OCI-LY3 (cell line): ENCODE results near the gene PUM1.
"Not testable (repeated sequence)": the region's sequence is repeated elsewhere in the genome, so short reads cannot be mapped to it uniquely, and the experiment has no call there.

Experiments used
- H2AFZ ChIP-seq: fragments of 200-600, 300-600 bp; shearing (Covaris generic); 2 replicates; pipeline ENCODE4 v1.6.0; 2014; ENCODE audit warnings: antibody characterized with exemption, low read depth, low read length
- H3K27ac ChIP-seq: fragments of 200-600, 300-600 bp; sonication (generic); 2 replicates; pipeline ENCODE4 v1.5.1; 2014; ENCODE audit warnings: mild to moderate bottlenecking, low read length, moderate library complexity, mixed read lengths
- H3K27me3 ChIP-seq: fragments of 200-600, 300-600 bp; sonication (generic); 2 replicates; pipeline ENCODE4 v1.6.1; 2014; ENCODE audit warnings: low read depth, low read length, mixed read lengths
- H3K36me3 ChIP-seq: fragments of 200-600, 300-600 bp; sonication (generic); replicated peaks from 2 replicates; pipeline ENCODE3; 2014; ENCODE audit warnings: low read depth, low read length, mixed read lengths
- H3K4me1 ChIP-seq: fragments of 300-600, 200-600 bp; sonication (generic); 2 replicates; pipeline ENCODE4 v1.6.1; 2014; ENCODE audit warnings: low read length, mixed read lengths
- H3K4me2 ChIP-seq: fragments of 200-600, 300-600 bp; sonication (generic); 2 replicates; pipeline ENCODE4 v1.6.1; 2014; ENCODE audit warnings: low read length, mixed read lengths
- H3K4me3 ChIP-seq: fragments of 300-600, 200-600 bp; sonication (generic); 2 replicates; pipeline ENCODE4 v1.5.1; 2014; ENCODE audit warnings: antibody characterized with exemption, mild to moderate bottlenecking, low read length, moderate library complexity
- H3K79me2 ChIP-seq: fragments of 300-600, 200-600 bp; shearing (Covaris generic); 2 replicates; pipeline ENCODE4 v1.6.1; 2014; ENCODE audit warnings: mild to moderate bottlenecking, low read length, mixed read lengths
- H3K9ac ChIP-seq: fragments of 300-600, 200-600 bp; shearing (Covaris generic); 2 replicates; pipeline ENCODE4 v1.6.0; 2014; ENCODE audit warnings: mild to moderate bottlenecking, low read length, moderate library complexity
- H3K9me3 ChIP-seq: fragments of 200-600, 300-600 bp; shearing (Covaris generic); 2 replicates; pipeline ENCODE4 v1.6.1; 2014; ENCODE audit warnings: low read length, mixed read lengths; ENCODE audit not compliant: insufficient read depth
- H4K20me1 ChIP-seq: fragments of 200-600, 300-600 bp; sonication (generic); 2 replicates; pipeline ENCODE4 v1.6.1; 2016; ENCODE audit warnings: low read length, mixed read lengths; ENCODE audit not compliant: insufficient read depth
- CTCF ChIP-seq: fragments of 200-600, 300-600 bp; sonication (generic); IDR thresholded peaks from 2 replicates; pipeline ENCODE4 v1.5.1; 2014; ENCODE audit warnings: antibody characterized with exemption, low read length, low read depth
- EZH2phosphoT487 ChIP-seq: fragments of 200-600 bp; shearing (Covaris generic); IDR thresholded peaks from 2 replicates; pipeline ENCODE4 v1.6.1; 2018; ENCODE audit warnings: antibody characterized with exemption, mixed run types, low read depth

The PUM1 gene

GRCh38 chr1:31040038-31040437 lies 25.5 kb downstream of the PUM1 start:
- H4K20me1 ChIP-seq, result peaks cover 80% of the 10 kb centered on the region
- H3K4me2 ChIP-seq, result no peak overlapping the region
- H3K27ac ChIP-seq, result no peak overlapping the region
- H3K4me1 ChIP-seq, result no peaks in the 10 kb centered on the region
- no peaks in the 10 kb centered on the region for H3K27me3 ChIP-seq
- H3K9ac ChIP-seq, result no peak overlapping the region
- TF ChIP-seq CTCF (no peak), EZH2phosphoT487 (no peak)
- H3K9me3 ChIP-seq, result no peaks in the 10 kb centered on the region
- H3K36me3 ChIP-seq, result peaks cover 14% of the 10 kb centered on the region
- no peak overlapping the region for H2AFZ ChIP-seq
- no peak overlapping the region for H3K4me3 ChIP-seq
- peaks cover 99% of the 10 kb centered on the region for H3K79me2 ChIP-seq

DNA sequence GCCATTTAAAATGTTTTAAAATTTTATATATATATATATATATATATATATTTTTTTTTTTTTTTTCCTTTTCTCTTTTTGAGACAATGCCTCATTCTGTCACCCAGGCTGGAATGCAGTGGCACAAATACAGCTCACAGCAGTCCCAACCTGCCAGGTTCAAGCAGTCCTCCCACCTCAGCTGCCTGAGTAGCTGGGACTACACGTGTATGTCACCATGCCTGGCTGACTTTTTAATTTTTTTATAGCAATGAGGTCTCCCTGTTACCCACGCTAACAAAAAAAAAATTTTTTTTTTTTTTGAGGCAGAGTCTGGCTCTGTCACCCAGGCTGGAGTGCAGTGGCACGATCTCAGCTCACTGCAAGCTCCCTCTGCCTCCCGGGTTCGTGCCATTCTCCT lies 26.6 kb downstream of the PUM1 start:
- Histone ChIP-seq H4K20me1 (peaks cover 83% of the 10 kb centered on the region), H3K36me3 (peaks cover 14% of the 10 kb centered on the region)

GRCh38 chr1:31038360-31038759 lies 27.2 kb downstream of the PUM1 start:
- H3K36me3 ChIP-seq, result peaks cover 11% of the 10 kb centered on the region

More for the DNA sequence above, 26.6 kb downstream of the PUM1 start:
- not testable (repeated sequence) for H3K4me1 ChIP-seq, H2AFZ ChIP-seq, H3K4me3 ChIP-seq, H3K9me3 ChIP-seq, H3K27me3 ChIP-seq, H3K27ac ChIP-seq, H3K9ac ChIP-seq, H3K4me2 ChIP-seq
- H3K79me2 ChIP-seq, result peaks cover 99% of the 10 kb centered on the region

GRCh38 chr1:31036749-31037500 lies 28.6 kb downstream of the PUM1 start:
- H4K20me1 ChIP-seq, result peaks cover 87% of the 10 kb centered on the region
- no peak overlapping the region for H2AFZ ChIP-seq
- TF ChIP-seq CTCF (no peak), EZH2phosphoT487 (no peak)
- peaks cover 11% of the 10 kb centered on the region for H3K36me3 ChIP-seq
- no peaks in the 10 kb centered on the region for H3K27me3 ChIP-seq
- peaks cover 7% of the 10 kb centered on the region for H3K4me1 ChIP-seq
- H3K27ac ChIP-seq, result no peak overlapping the region
- H3K79me2 ChIP-seq, result peaks cover 99% of the 10 kb centered on the region
- no peak overlapping the region for H3K4me3 ChIP-seq
- H3K9ac ChIP-seq, result no peak overlapping the region
- H3K9me3 ChIP-seq, result no peaks in the 10 kb centered on the region
- H3K4me2 ChIP-seq, result no peak overlapping the region

More at GRCh38 chr1:31038360-31038759, 27.2 kb downstream of the PUM1 start:
- H3K4me2 ChIP-seq, result no peak overlapping the region
- no peak overlapping the region for H2AFZ ChIP-seq
- TF ChIP-seq CTCF (no peak), EZH2phosphoT487 (no peak)
- no peak overlapping the region for H3K4me3 ChIP-seq
- no peak overlapping the region for H3K9ac ChIP-seq
- H3K4me1 ChIP-seq, result no peaks in the 10 kb centered on the region
- peaks cover 99% of the 10 kb centered on the region for H3K79me2 ChIP-seq
- no peaks in the 10 kb centered on the region for H3K9me3 ChIP-seq
- no peak overlapping the region for H3K27ac ChIP-seq
- peaks cover 84% of the 10 kb centered on the region for H4K20me1 ChIP-seq
- no peaks in the 10 kb centered on the region for H3K27me3 ChIP-seq
